Neutrophil (primary cell): ENCODE results near the gene KIF26A.

Experiments
- H3K27ac ChIP-seq: fragments of 200-600 bp; sonication (generic); 2 replicates; pipeline ENCODE4 v1.5.1; 2016; ENCODE audit warnings: mild to moderate bottlenecking, moderate library complexity
- H3K27me3 ChIP-seq: fragments of 200-600 bp; sonication (generic); 2 replicates; pipeline ENCODE4 v1.6.0; 2016; ENCODE audit warnings: mild to moderate bottlenecking
- H3K36me3 ChIP-seq: fragments of 200-600 bp; sonication (generic); 2 replicates; pipeline ENCODE4 v1.5.1; 2017
- H3K4me1 ChIP-seq, 2 experiments: fragments of 200-600 bp in 1 of 2; sonication (generic) in 1 of 2; 1 replicate in 1 of 2; 2 replicates in 1 of 2; pipeline versions ENCODE4 v1.5.1 to v1.6.1; 2013 to 2016; ENCODE audit warnings: low read depth in 1 of 2, low read length in 1 of 2, mild to moderate bottlenecking in 1 of 2, moderate library complexity in 1 of 2; ENCODE audit not compliant: control insufficient read depth in 1 of 2, insufficient read depth in 1 of 2
- H3K4me3 ChIP-seq, 2 experiments: fragments of 200-600 bp in 1 of 2; sonication (generic) in 1 of 2; 1 replicate in 1 of 2; 2 replicates in 1 of 2; pipeline ENCODE4 v1.5.1; 2013 to 2016; ENCODE audit warnings: low read depth in 1 of 2, low read length in 1 of 2, mild to moderate bottlenecking in 1 of 2, moderate library complexity in 1 of 2
- H3K9me3 ChIP-seq: fragments of 200-600 bp; sonication (generic); 2 replicates; pipeline ENCODE4 v1.5.1; 2016
- TF ChIP-seq, protein P1 (sequence below): fragments of 200-600 bp; sonication (generic); IDR thresholded peaks from 2 replicates; pipeline ENCODE4 v1.5.1; 2016; ENCODE audit warnings: antibody characterized with exemption

The KIF26A gene

DNA sequence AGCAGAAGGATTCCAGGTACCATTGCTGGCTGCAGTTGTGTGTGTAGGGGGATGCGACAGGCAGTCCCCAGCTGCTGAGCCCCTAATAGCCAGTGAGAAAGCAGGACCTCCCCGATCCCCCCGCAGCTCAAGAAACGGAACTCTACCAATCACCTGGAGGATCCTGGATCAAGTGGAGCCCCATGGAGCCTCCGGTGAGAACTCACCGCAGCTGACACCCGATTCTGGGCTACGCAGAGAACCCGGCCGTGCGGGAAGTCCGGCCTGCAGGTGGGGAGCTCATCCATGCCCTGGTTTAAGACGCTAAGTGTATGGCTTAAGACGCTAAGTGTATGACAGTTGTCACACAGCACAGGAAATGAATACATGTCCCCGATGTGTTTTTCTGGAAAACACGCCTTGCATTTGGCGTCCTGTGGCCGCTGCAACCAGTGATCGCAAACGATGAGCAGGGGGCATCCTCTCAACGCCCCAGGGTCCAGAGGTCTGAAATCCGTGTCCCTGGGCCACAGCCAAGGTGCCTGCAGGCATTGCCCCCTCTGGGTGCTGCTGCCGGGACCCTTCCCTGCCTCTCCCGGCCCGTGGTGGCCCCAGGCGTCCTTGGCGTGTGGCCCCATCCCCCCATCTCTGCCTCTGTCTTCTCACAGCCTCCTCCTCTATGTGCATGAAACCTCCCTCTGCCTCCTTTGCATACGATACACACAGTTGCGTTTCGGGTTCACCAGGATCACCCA lies 75.1 kb downstream of the KIF26A start:
- H3K27me3 ChIP-seq, result peaks cover 6% of the 10 kb centered on the region
- TF ChIP-seq, protein P1, sequence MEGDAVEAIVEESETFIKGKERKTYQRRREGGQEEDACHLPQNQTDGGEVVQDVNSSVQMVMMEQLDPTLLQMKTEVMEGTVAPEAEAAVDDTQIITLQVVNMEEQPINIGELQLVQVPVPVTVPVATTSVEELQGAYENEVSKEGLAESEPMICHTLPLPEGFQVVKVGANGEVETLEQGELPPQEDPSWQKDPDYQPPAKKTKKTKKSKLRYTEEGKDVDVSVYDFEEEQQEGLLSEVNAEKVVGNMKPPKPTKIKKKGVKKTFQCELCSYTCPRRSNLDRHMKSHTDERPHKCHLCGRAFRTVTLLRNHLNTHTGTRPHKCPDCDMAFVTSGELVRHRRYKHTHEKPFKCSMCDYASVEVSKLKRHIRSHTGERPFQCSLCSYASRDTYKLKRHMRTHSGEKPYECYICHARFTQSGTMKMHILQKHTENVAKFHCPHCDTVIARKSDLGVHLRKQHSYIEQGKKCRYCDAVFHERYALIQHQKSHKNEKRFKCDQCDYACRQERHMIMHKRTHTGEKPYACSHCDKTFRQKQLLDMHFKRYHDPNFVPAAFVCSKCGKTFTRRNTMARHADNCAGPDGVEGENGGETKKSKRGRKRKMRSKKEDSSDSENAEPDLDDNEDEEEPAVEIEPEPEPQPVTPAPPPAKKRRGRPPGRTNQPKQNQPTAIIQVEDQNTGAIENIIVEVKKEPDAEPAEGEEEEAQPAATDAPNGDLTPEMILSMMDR, result no peak
- H3K36me3 ChIP-seq, result no peaks in the 10 kb centered on the region
- H3K9me3 ChIP-seq, result no peaks in the 10 kb centered on the region
- no peak overlapping the region for H3K27ac ChIP-seq
- H3K4me3 ChIP-seq, result no peak overlapping the region
- H3K4me1 ChIP-seq, result no peaks in the 10 kb centered on the region

DNA sequence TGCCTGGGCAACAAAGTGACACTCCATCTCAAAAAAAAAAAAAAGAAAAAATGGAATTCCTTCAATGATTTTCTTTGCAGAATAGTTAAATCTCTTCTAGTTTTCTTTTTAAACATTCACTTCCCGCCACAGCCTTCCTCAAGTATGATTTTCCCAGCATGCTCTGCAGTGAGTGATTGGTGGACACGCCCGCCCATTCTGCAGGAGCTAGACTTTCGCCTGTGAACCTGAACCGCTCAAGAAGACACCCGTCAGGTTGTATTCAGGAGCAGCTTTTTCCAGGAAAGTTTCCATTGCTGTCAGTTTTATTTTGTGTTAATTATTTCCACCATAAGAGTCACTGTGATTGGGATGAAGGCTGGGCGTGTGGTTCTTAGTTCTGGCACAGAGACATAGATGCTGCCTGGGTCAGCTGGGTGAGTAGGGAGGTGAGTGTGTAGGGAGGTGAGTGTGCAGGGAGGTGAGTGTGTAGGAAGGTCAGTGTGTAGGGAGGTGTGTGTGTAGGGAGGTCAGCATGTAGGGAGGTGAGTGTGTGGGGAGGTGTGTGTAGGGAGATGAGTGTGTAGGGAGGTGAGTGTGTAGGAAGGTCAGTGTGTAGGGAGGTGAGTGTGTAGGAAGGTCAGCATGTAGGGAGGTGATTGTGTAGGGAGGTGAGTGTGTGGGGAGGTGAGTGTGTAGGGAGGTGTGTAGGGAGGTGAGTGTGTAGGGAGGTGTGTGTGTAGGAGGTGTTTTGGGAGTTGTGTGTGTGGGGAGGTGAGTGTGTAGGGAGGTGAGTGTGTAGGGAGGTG lies 76.2 kb downstream of the KIF26A start:
- H3K4me1 ChIP-seq, result no peaks in the 10 kb centered on the region
- TF ChIP-seq, protein P1, result no peak
- H3K9me3 ChIP-seq, result no peaks in the 10 kb centered on the region

DNA sequence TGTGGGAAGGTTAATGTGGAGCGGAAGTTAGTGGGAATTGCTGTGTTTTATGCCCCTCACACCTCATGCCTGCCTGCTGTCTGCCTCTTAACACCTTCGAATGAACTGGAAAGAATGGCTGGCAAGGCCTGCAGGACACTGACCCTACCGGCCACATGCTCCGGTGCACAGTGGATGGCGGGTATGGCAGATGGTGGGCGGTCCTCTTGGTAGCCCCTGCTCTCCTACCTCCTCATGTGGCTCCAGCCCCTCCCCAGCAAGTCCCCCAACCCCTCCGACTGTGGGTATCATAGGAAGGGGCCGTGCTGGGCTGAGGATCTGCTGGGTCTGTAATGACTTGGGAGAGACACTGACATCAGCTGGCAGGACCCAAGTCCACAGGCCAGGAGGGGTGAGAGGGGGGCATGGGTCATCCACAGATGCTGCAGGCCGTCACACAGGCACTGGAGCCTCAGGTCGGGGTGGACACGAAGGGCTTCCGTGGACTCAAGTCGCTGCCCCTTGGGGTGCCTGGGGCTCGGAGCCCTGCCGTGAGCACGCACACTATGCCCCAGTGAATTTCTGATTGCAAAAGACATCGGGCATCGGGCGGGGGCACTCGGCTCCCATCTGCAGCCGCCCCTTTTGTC lies 77.4 kb downstream of the KIF26A start:
- H3K4me1 ChIP-seq, result no peaks in the 10 kb centered on the region
- no peaks in the 10 kb centered on the region for H3K36me3 ChIP-seq
- H3K27ac ChIP-seq, result no peak overlapping the region
- H3K4me3 ChIP-seq, result no peak overlapping the region
- H3K9me3 ChIP-seq, result no peaks in the 10 kb centered on the region
- peaks cover 27% of the 10 kb centered on the region for H3K27me3 ChIP-seq
- TF ChIP-seq, protein P1, result no peak

More for the DNA sequence above, 76.2 kb downstream of the KIF26A start:
- Histone ChIP-seq H3K36me3 (no peaks in the 10 kb centered on the region), H3K27ac (no peak overlapping the region), H3K4me3 (no peak overlapping the region), H3K27me3 (peaks cover 16% of the 10 kb centered on the region)

- Histone ChIP-seq H3K4me1 (no peaks in the 10 kb centered on the region), H3K4me3 (no peak overlapping the region), H3K9me3 (no peaks in the 10 kb centered on the region), H3K27ac (no peak overlapping the region), H3K27me3 (peaks cover 34% of the 10 kb centered on the region), H3K36me3 (no peaks in the 10 kb centered on the region)
- TF ChIP-seq, protein P1, result no peak
Measured at GRCh38 chr14:104216457-104216856, 78.1 kb downstream of the KIF26A start.

DNA sequence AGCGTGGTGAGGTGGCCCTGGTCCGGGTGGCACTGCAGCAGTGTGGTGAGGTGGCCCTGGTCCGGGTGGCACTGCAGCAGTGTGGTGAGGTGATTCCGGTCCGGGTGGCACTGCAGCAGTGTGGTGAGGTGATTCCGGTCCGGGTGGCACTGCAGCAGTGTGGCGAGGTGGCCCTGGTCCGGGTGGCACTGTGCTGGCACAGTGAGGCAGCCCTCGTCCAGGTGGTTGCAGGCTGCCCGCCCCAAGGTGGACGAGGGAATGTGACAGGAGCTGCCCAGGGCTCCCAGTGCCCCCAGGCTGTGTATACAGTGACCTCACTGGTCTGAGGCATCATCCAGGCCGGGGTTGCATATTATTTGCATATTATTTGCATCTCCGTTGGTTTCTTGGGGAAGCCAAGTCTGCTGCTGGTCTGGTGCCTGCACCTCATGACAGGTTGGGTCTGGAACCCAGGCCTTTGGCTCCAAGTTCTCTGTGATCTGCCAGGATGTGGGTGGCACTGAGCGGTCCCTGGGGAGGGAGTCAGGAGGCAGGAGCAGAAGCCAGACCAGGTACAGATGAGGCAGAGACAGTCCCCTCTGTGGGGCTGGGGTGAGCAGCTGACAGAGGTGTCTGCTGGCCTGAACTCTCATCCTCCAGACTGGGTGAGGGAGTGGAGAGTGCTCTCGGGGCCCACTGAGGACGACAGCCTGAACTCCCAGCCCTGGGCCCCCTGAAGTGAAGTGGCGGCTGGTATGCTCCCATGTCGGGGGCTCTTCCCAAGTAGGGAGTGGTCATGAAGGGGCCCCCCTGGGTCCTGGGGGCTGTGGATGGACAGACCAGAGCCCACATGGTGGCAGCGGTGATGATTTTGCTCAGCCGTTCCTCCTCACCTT lies 79.3 kb downstream of the KIF26A start:
- H3K27me3 ChIP-seq, result peaks cover 42% of the 10 kb centered on the region
- TF ChIP-seq, protein P1, result no peak
- H3K36me3 ChIP-seq, result no peaks in the 10 kb centered on the region
- no peaks in the 10 kb centered on the region for H3K9me3 ChIP-seq
- no peak overlapping the region for H3K27ac ChIP-seq
- no peaks in the 10 kb centered on the region for H3K4me1 ChIP-seq
- H3K4me3 ChIP-seq, result no peak overlapping the region
